Chondrocyte (in vitro differentiated cells): ENCODE measurements around the gene CPXM2. TPM values are rescaled to one million over a fixed set of nuclear protein-coding genes. Genes with fewer than 3 reads are reported as not detected.

ENCODE experiments used
- DNase-seq: peaks from one replicate; pipeline ENCODE4 v3.0.0; 2021; ENCODE audit warnings: mixed read lengths, low spot score
- H3K27ac Mint-ChIP-seq: one replicate; pipeline ENCODE4 v1.8.0; 2021; ENCODE audit warnings: mild to moderate bottlenecking, moderate library complexity, mixed read lengths; ENCODE audit not compliant: unreplicated experiment
- H3K27me3 Mint-ChIP-seq: 2 replicates; pipeline ENCODE4 v1.8.0; 2021; ENCODE audit warnings: low read depth, mixed read lengths
- H3K36me3 Mint-ChIP-seq: 2 replicates; pipeline ENCODE4 v1.8.0; 2021; ENCODE audit warnings: low read depth, mixed read lengths
- H3K4me1 Mint-ChIP-seq: 2 replicates; pipeline ENCODE4 v1.8.0; 2021; ENCODE audit warnings: low read depth, mild to moderate bottlenecking, mixed read lengths
- H3K4me3 Mint-ChIP-seq: one replicate; pipeline ENCODE4 v1.8.0; 2021; ENCODE audit warnings: mild to moderate bottlenecking, moderate library complexity, mixed read lengths; ENCODE audit not compliant: unreplicated experiment
- H3K9me3 Mint-ChIP-seq: 2 replicates; pipeline ENCODE4 v1.8.0; 2021; ENCODE audit warnings: low read depth, mixed read lengths
- total RNA-seq: library from RNA; stranded (reverse); gene quantifications from 3 replicates; pipeline ENCODE4 v1.2.1, GENCODE V29; 2021
- TF ChIP-seq, protein P1 (sequence below): fragments of 200-600 bp; sonication (generic); IDR thresholded peaks from 2 replicates; pipeline ENCODE4 v1.5.0; 2021; ENCODE audit warnings: antibody characterized with exemption, mild to moderate bottlenecking, moderate library complexity

The CPXM2 gene
- total RNA-seq, 1 donor from 2014 or later, result not detected

DNA sequence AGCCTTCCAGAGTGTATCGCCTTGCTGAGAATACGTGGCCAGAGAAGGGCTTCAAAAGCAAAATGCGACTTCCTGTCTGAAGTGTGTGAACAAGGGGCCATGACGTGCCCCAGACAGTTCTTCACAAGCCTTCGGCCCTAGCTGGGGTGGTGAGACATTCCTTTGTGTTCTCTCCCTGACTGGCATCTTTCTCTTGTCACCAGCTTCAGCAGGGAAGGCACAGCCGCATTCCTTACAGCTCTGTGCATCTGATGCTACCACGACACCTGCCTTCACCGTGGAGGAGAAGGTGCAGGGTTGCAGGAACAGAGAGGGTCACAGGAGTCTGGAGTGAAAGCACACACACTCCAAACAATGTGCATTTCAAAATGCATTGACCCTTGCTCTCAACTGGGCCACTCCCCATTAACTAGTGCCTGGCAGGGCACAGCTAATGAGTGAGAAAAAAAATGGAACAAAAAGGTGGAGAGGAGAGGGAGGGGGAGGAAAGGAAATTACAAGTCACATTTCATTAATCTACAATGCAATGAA, 132.0 kb downstream of the CPXM2 start:
- H3K4me1 Mint-ChIP-seq, result no peaks in the 10 kb centered on the region
- DNase-seq, result no peak
- H3K9me3 Mint-ChIP-seq, result no peaks in the 10 kb centered on the region
- H3K4me3 Mint-ChIP-seq, result no peak overlapping the region
- H3K36me3 Mint-ChIP-seq, result no peaks in the 10 kb centered on the region
- TF ChIP-seq, protein P1, sequence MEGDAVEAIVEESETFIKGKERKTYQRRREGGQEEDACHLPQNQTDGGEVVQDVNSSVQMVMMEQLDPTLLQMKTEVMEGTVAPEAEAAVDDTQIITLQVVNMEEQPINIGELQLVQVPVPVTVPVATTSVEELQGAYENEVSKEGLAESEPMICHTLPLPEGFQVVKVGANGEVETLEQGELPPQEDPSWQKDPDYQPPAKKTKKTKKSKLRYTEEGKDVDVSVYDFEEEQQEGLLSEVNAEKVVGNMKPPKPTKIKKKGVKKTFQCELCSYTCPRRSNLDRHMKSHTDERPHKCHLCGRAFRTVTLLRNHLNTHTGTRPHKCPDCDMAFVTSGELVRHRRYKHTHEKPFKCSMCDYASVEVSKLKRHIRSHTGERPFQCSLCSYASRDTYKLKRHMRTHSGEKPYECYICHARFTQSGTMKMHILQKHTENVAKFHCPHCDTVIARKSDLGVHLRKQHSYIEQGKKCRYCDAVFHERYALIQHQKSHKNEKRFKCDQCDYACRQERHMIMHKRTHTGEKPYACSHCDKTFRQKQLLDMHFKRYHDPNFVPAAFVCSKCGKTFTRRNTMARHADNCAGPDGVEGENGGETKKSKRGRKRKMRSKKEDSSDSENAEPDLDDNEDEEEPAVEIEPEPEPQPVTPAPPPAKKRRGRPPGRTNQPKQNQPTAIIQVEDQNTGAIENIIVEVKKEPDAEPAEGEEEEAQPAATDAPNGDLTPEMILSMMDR, result no peak
- H3K27ac Mint-ChIP-seq, result no peak overlapping the region
- peaks cover 11% of the 10 kb centered on the region for H3K27me3 Mint-ChIP-seq

DNA sequence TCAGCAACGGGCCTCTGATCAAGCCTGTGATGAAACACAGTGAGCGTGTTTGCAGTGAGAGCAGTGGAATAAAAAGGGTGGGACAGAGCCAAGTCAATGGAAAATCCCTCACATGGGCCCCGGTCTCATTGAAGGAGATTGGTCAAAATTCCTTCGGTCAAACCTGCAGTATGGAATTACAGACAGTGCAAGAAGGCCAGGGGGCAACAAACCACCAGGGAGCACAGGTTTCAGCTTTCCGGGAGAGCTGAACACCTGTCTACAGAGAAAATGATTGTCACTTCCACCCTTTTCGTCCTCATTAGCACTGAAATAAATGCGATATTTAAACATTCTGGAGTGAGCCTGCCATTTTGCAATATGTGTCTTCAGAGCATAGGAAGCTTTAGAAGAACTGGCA, 132.6 kb downstream of the CPXM2 start:
- Mint-ChIP-seq H3K27ac (no peak overlapping the region), H3K27me3 (peaks cover 13% of the 10 kb centered on the region), H3K4me3 (no peak overlapping the region), H3K9me3 (no peaks in the 10 kb centered on the region), H3K36me3 (no peaks in the 10 kb centered on the region), H3K4me1 (no peaks in the 10 kb centered on the region)
- TF ChIP-seq, protein P1, result no peak
- no peak for DNase-seq

DNA sequence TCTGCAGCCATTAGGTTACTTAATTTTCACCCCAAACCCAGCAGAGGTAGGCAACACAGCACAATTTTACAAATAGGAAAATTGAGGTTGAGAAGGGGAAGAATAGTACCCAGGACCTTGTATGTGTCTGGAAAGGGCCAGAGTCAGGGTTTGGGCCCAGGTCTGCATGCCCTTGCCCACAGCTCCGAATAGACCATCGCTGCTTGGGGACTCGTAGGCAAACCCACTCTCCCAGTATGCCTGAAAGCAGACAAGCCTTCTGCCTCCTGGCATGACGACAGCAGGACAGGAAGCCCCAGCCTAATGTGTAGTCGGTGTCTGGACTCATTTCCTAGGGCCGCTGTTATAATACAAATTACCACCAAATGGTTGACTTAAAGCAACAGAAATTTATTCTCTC, 133.8 kb downstream of the CPXM2 start:
- TF ChIP-seq, protein P1, result no peak
- H3K27me3 Mint-ChIP-seq, result peaks cover 11% of the 10 kb centered on the region

DNA sequence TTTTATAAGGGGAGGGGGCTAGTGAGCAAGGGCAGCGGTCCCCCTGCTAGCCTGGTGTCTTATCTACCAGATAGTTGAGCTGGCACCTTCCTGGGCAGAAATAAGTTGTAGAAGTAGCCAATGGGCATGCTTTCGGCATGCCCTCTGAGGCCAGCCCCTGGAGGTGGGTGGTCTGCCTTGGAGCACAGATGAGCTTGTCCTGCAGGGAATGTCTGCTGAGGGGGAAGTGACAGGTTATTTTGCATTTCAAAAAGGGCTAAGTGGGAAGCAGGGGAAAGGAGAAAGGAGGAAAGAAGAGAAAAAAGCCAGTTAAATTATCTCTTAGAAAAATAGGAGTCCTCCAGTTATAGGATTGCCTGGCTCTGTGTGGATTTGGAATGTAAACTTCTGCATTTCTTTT, 136.5 kb downstream of the CPXM2 start:
- H3K4me3 Mint-ChIP-seq, result no peak overlapping the region
- DNase-seq, result no peak
- no peaks in the 10 kb centered on the region for H3K36me3 Mint-ChIP-seq
- TF ChIP-seq, protein P1, result no peak
- H3K27ac Mint-ChIP-seq, result no peak overlapping the region
- H3K9me3 Mint-ChIP-seq, result peaks cover 3% of the 10 kb centered on the region
- H3K4me1 Mint-ChIP-seq, result no peaks in the 10 kb centered on the region
- H3K27me3 Mint-ChIP-seq, result peaks cover 9% of the 10 kb centered on the region

More for the DNA sequence above, 133.8 kb downstream of the CPXM2 start:
- DNase-seq, result no peak
- H3K27ac Mint-ChIP-seq, result no peak overlapping the region
- no peaks in the 10 kb centered on the region for H3K9me3 Mint-ChIP-seq
- no peaks in the 10 kb centered on the region for H3K4me1 Mint-ChIP-seq
- no peak overlapping the region for H3K4me3 Mint-ChIP-seq
- H3K36me3 Mint-ChIP-seq, result no peaks in the 10 kb centered on the region

DNA sequence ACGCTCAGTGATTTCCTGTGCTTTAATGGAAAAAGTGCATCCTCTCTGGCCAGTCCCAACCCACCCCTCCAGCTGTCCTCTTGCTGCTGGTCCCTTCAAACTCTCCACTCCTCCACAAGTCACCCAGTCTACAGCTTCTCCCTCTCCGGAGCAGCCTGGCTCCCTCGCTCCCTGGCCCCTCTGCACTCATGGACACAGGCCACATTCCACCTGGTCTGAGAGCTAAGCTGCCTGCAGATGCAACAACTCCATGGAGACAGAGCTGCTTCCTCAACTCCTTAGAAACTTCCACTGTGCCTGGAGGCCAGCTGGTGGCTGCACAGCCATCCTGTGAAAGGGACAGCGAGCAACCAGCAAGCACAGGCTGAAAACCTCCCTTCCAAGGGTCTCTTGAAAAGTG, 137.5 kb downstream of the CPXM2 start:
- no peak for DNase-seq
- no peak overlapping the region for H3K4me3 Mint-ChIP-seq
- no peak overlapping the region for H3K27ac Mint-ChIP-seq
- TF ChIP-seq, protein P1, result no peak
- H3K4me1 Mint-ChIP-seq, result no peaks in the 10 kb centered on the region
- H3K36me3 Mint-ChIP-seq, result no peaks in the 10 kb centered on the region
- peaks cover 3% of the 10 kb centered on the region for H3K9me3 Mint-ChIP-seq
- peaks cover 5% of the 10 kb centered on the region for H3K27me3 Mint-ChIP-seq
